GM12878 (cell line): ENCODE measurements around the gene LAMB1. TPM values are rescaled to one million over a fixed set of nuclear protein-coding genes. Genes with fewer than 3 reads are reported as not detected.

ENCODE experiments used
- ATAC-seq: fragments of 200-7000 bp; cut with Tn5 transposase; 3 replicates; pipeline ENCODE4 v1.9.1; 2020; ENCODE audit warnings: mild to moderate bottlenecking, moderate library complexity
- BruUV-seq: library from RNA; stranded (reverse); fragments of 400-500 nt; replicated peaks from 2 replicates; lab custom pipeline; 2021; lab: Mats Ljungman, UMichigan
- CTCF ChIA-PET: fragments of 300-600 bp; sonication (Branson Sonifier 250); formaldehyde crosslinking; extraction: SDS; loops from one replicate; lab custom pipeline; 2021; ENCODE audit warnings: inconsistent platforms; lab: Yijun Ruan, JAX
- POLR2A ChIA-PET: fragments of 350-600 bp; formaldehyde crosslinking; extraction: SDS; loops from one replicate; lab custom pipeline; 2021; ENCODE audit warnings: inconsistent platforms; lab: Charles Lee
- RAD21 ChIA-PET: fragments of 300-600 bp; sonication (Branson Sonifier 250); formaldehyde crosslinking; loops from one replicate; lab custom pipeline; 2023; ENCODE audit warnings: antibody characterized with exemption; ENCODE audit not compliant: unreplicated experiment; lab: Charles Lee
- SMC1A ChIA-PET: fragments of 300-600 bp; sonication (Branson Sonifier 250); formaldehyde crosslinking; loops from one replicate; lab custom pipeline; 2023; ENCODE audit not compliant: unreplicated experiment, uncharacterized antibody; lab: Charles Lee
- DNase-seq: peaks from one replicate; pipeline ENCODE4 v3.0.0-alpha.2; 2011; ENCODE audit warnings: low read depth, low spot score
- FAIRE-seq: peaks from 3 replicates; lab custom pipeline; 2011; peaks lifted over from hg19 to GRCh38; lab: Jason Lieb, UNC
- H2AFZ ChIP-seq: 2 replicates; pipeline ENCODE4 v1.6.0; 2011; ENCODE audit warnings: low read depth, low read length, control low read depth; ENCODE audit not compliant: control insufficient read depth
- H3K27ac ChIP-seq: 2 replicates; pipeline ENCODE4 v1.5.1; 2011; ENCODE audit warnings: control low read depth; ENCODE audit not compliant: control insufficient read depth, insufficient read depth
- H3K27me3 ChIP-seq, 2 experiments: replicated peaks in 1 of 2; 2 replicates each; pipeline versions ENCODE4 v1.6.0 to v1.6.1; 2011; ENCODE audit warnings: low read length in 1 of 2; ENCODE audit not compliant: control insufficient read depth in 2 of 2, insufficient read depth in 2 of 2
- H3K36me3 ChIP-seq, 2 experiments: 2 replicates each; pipeline ENCODE4 v1.5.1; 2011; ENCODE audit warnings: low read length in 1 of 2; ENCODE audit not compliant: control insufficient read depth in 2 of 2, insufficient read depth in 2 of 2
- H3K4me1 ChIP-seq: 2 replicates; pipeline ENCODE4 v1.6.1; 2011; ENCODE audit warnings: mild to moderate bottlenecking, low read length, moderate library complexity, mixed read lengths; ENCODE audit not compliant: control insufficient read depth, insufficient read depth
- H3K4me2 ChIP-seq: 2 replicates; pipeline ENCODE4 v1.6.0; 2011; ENCODE audit warnings: control low read depth; ENCODE audit not compliant: control insufficient read depth, insufficient read depth
- H3K4me3 ChIP-seq: fragments of 200-600 bp; sonication (generic); 2 replicates; pipeline ENCODE4 v1.5.1; 2016
- H3K79me2 ChIP-seq: 2 replicates; pipeline ENCODE4 v1.6.0; 2011; ENCODE audit warnings: low read length; ENCODE audit not compliant: control insufficient read depth, insufficient read depth
- H3K9ac ChIP-seq: 2 replicates; pipeline ENCODE4 v1.8.0; 2011; ENCODE audit warnings: low read length, control low read depth, mixed read lengths; ENCODE audit not compliant: control insufficient read depth, insufficient read depth
- H3K9me3 ChIP-seq: replicated peaks from 3 replicates; pipeline ENCODE4 v1.5.1; 2011; ENCODE audit warnings: mild to moderate bottlenecking, low read length; ENCODE audit not compliant: control insufficient read depth, insufficient read depth
- H4K20me1 ChIP-seq: 2 replicates; pipeline ENCODE4 v1.6.0; 2011; ENCODE audit not compliant: control insufficient read depth, insufficient read depth
- BACH1 ChIP-seq: fragments of 450-650 bp; IDR thresholded peaks from 2 replicates; pipeline ENCODE4 v1.6.1; 2017; ENCODE audit warnings: mild to moderate bottlenecking, borderline replicate concordance
- ELK1 ChIP-seq: IDR thresholded peaks from 2 replicates; pipeline ENCODE4 v1.6.1; 2012; ENCODE audit warnings: low read depth, low read length, improper control_type of control experiment
- EP300 ChIP-seq, 2 experiments: fragments of 150-350 bp in 1 of 2; IDR thresholded peaks; 2 replicates each; pipeline ENCODE4 v1.6.1; 2011 to 2012; ENCODE audit warnings: low read depth in 2 of 2, low read length in 2 of 2, borderline replicate concordance in 1 of 2, improper control_type of control experiment in 1 of 2, inconsistent platforms in 1 of 2; ENCODE audit not compliant: control insufficient read depth in 1 of 2
- IRF5 ChIP-seq: fragments of 450-650 bp; IDR thresholded peaks from 2 replicates; pipeline ENCODE4 v1.6.1; 2017; ENCODE audit warnings: borderline replicate concordance
- JUND ChIP-seq: IDR thresholded peaks from 2 replicates; pipeline ENCODE4 v1.6.1; 2012; ENCODE audit warnings: low read depth, mild to moderate bottlenecking, low read length, improper control_type of control experiment, moderate library complexity
- LARP7 ChIP-seq: fragments of 450-650 bp; IDR thresholded peaks from 2 replicates; pipeline ENCODE4 v1.6.1; 2017; ENCODE audit warnings: mild to moderate bottlenecking
- MEF2A ChIP-seq: IDR thresholded peaks from 2 replicates; pipeline ENCODE4 v1.6.1; 2011; ENCODE audit warnings: low read depth, mild to moderate bottlenecking, low read length, moderate library complexity; ENCODE audit not compliant: insufficient read depth
- MXI1 ChIP-seq: fragments of 150-350 bp; IDR thresholded peaks from 2 replicates; pipeline ENCODE4 v1.6.1; 2011; ENCODE audit warnings: low read depth, mild to moderate bottlenecking, inconsistent platforms, low read length, improper control_type of control experiment
- PAX5 ChIP-seq: IDR thresholded peaks from 2 replicates; pipeline ENCODE4 v1.6.1; 2011; ENCODE audit warnings: low read depth, low read length, borderline replicate concordance
- PRDM15 ChIP-seq: fragments of 450-650 bp; formaldehyde crosslinking; IDR thresholded peaks from 2 replicates; pipeline ENCODE4 v1.4.0; 2020; ENCODE audit warnings: mild to moderate bottlenecking, moderate library complexity
- RBBP5 ChIP-seq: fragments of 200-600 bp; sonication (generic); conservative IDR thresholded peaks from 2 replicates; pipeline ENCODE4 v1.6.1; 2016
- SIN3A ChIP-seq: IDR thresholded peaks from 2 replicates; pipeline ENCODE4 v1.6.1; 2012; ENCODE audit warnings: low read depth, low read length, improper control_type of control experiment
- SMAD1 ChIP-seq: fragments of 450-650 bp; IDR thresholded peaks from 2 replicates; pipeline ENCODE4 v1.6.1; 2018; ENCODE audit warnings: mild to moderate bottlenecking, low read depth; ENCODE audit not compliant: partially characterized antibody
- SP1 ChIP-seq: IDR thresholded peaks from one replicate; pipeline ENCODE4 v1.6.1; 2011; ENCODE audit warnings: low read depth, low read length
- ZBTB4 ChIP-seq: fragments of 450-650 bp; formaldehyde crosslinking; IDR thresholded peaks from 2 replicates; pipeline ENCODE4 v1.4.0; 2022; ENCODE audit warnings: mild to moderate bottlenecking, moderate library complexity
- ZNF384 ChIP-seq: IDR thresholded peaks from 2 replicates; pipeline ENCODE4 v1.6.1; 2012; ENCODE audit warnings: low read depth, mild to moderate bottlenecking, low read length, improper control_type of control experiment, borderline replicate concordance
- WGBS: methylation state at CpG from one replicate; pipeline ENCODE4 v1.1.6; 2016; ENCODE audit warnings: low lambda C conversion rate; ENCODE audit not compliant: insufficient replicate concordance, insufficient coverage; ENCODE audit errors: missing lambda C conversion rate; 5-methylcytosine and 5-hydroxymethylcytosine counted together
- in situ Hi-C: fragments of 300-500 bp; cut with MboI; formaldehyde crosslinking; loops from 9 replicates; pipeline ENCODE4 v1.14.3; 2018; ENCODE audit warnings: mixed read lengths
- intact Hi-C: fragments of 100-400 bp; cut with micrococcal nuclease; formaldehyde crosslinking; loops from one replicate; pipeline ENCODE4 v1.14.2; 2022; ENCODE audit not compliant: unreplicated experiment
- polyA plus RNA-seq, 11 experiments: library from polyadenylated mRNA; depleted of rRNA in 4 of 11; unstranded in 6 of 11; stranded (reverse) in 5 of 11; fragments of >200 nt; fragmentation: Nextera tagmentation in 4 of 11; fragmentation: Illumina TruSeq in 1 of 11; extraction: Ambion mirVana in 4 of 11; extraction: Trizol in 1 of 11; gene quantifications; 1 replicate in 1 of 11; 2 replicates in 10 of 11; pipeline versions ENCODE4 v1.2.1 to v1.2.3, GENCODE V29; 2011 to 2016; ENCODE audit warnings: inconsistent platforms in 2 of 11, missing spikeins in 2 of 11, low read depth in 1 of 11
- total RNA-seq, 4 experiments: library from RNA; depleted of rRNA in 3 of 4; stranded (reverse); fragments of >200 nt in 3 of 4; fragmentation: Illumina TruSeq in 1 of 4; extraction: Trizol in 1 of 4; gene quantifications; 2 replicates each; pipeline versions ENCODE4 v1.2.1 to v1.2.3, GENCODE V29; 2013 to 2021

The LAMB1 gene
- total and polyA plus RNA-seq, 10 of the 15 experiments (the other 5 are each of a cell fraction or from before 2014, with no cell fraction given): 0.05 to 2.2 (median 1.2) TPM; not detected in 4

GRCh38 chr7:107969856-107970255 is 33.1 kb downstream of the LAMB1 start:
- BruUV-seq: no TSS peak
- no peaks in the 10 kb centered on the region for H3K36me3 ChIP-seq
- H3K27me3 ChIP-seq: no peaks in the 10 kb centered on the region
- no peaks in the 10 kb centered on the region for H4K20me1 ChIP-seq
- H3K4me3 ChIP-seq: no peak overlapping the region
- FAIRE-seq: no peak
- no peak overlapping the region for H3K9ac ChIP-seq
- H3K4me2 ChIP-seq: no peak overlapping the region
- intact Hi-C loops: no loop called here
- SMC1A ChIA-PET: no interaction called here
- no peak overlapping the region for H2AFZ ChIP-seq
- no peak for ATAC-seq
- POLR2A ChIA-PET: no interaction called here
- H3K9me3 ChIP-seq: no peaks in the 10 kb centered on the region
- DNase-seq: no peak
- CTCF ChIA-PET: no interaction called here
- no peak overlapping the region for H3K27ac ChIP-seq
- H3K4me1 ChIP-seq: no peaks in the 10 kb centered on the region
- in situ Hi-C loops: no loop called here
- H3K79me2 ChIP-seq: no peaks in the 10 kb centered on the region
- RAD21 ChIA-PET: no interaction called here
- WGBS: 46% methylated on average over 6 of the region's 6 CpGs
- TF ChIP-seq BACH1: no peak
- TF ChIP-seq ZBTB4 (CRISPR knock-in tag): no peak
- no peak for TF ChIP-seq PRDM15 (CRISPR knock-in tag)
- TF ChIP-seq SMAD1: no peak
- TF ChIP-seq IRF5: no peak
- TF ChIP-seq MEF2A: no peak
- TF ChIP-seq PAX5: no peak
- TF ChIP-seq MXI1: no peak
- TF ChIP-seq SIN3A: no peak
- no peak for TF ChIP-seq LARP7
- TF ChIP-seq EP300 (IDR thresholded peaks at IDR 0.05; ENCODE audit: borderline replicate concordance in 1 of 2, control insufficient read depth in 1 of 2, low read depth in 2 of 2, low read length in 2 of 2): no peak
- TF ChIP-seq RBBP5: no peak
- no peak for TF ChIP-seq ELK1
- TF ChIP-seq ZNF384: no peak
- no peak for TF ChIP-seq SP1
- TF ChIP-seq JUND: no peak
